Measurements from ENCODE around the gene FILIP1. TPM values are rescaled to one million over a fixed set of nuclear protein-coding genes. Genes with fewer than 3 reads are reported as not detected.
A peak's percentile ranks its signal among the peaks of the same experiment; 100 is the strongest.

FILIP1 gene
- total and polyA plus RNA-seq, 2 donors (not counting 1 experiment from before 2014, with no cell fraction given) = 0.33 to 2.3 TPM

DNA sequence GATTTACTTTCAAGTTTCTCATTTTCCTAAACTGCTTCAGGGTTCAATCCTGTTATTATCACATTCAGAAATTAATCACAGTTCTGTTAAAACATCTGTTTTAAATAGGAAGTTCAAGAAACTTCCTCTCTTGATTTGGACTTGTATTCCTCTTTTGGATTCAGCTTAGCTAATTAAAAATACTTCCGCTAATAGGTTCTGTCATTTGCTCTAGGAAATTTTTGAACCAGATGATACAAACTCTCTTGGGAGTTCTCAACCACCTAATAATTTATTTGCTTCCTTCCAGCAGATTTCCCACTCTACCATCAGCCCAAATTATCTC, 193.1 kb downstream of the FILIP1 start:
- Histone ChIP-seq H3K9ac (ENCODE audit: insufficient read depth, low read length) (no peak overlapping the region), H3K9me3 (ENCODE audit: control insufficient read depth, insufficient read depth, low read depth, low read length) (no peaks in the 10 kb centered on the region), H3K4me1 (ENCODE audit: control insufficient read depth, extremely low read depth, insufficient read depth, low read length) (no peaks in the 10 kb centered on the region), H3K4me3 (replicated peaks in 1 of 4; ENCODE audit: control extremely low read depth in 1 of 4, insufficient read depth in 1 of 4, low read depth in 3 of 4, low read length in 4 of 4) (no peak overlapping the region), H3K27me3 (ENCODE audit: control insufficient read depth, insufficient read depth, low read length) (no peaks in the 10 kb centered on the region), H3K27ac (ENCODE audit: insufficient read depth, low read length) (no peak overlapping the region), H3K4me2 (ENCODE audit: extremely low read depth, insufficient read depth, low read length) (no peak overlapping the region), H4K20me1 (ENCODE audit: control insufficient read depth, extremely low read depth, insufficient read depth, low read length) (no peaks in the 10 kb centered on the region), H3K79me2 (ENCODE audit: control insufficient read depth, insufficient read depth, low read length) (no peaks in the 10 kb centered on the region), H2AFZ (ENCODE audit: low read length) (no peak overlapping the region), H3K36me3 (ENCODE audit: control insufficient read depth, insufficient read depth, low read length) (no peaks in the 10 kb centered on the region)
- TF ChIP-seq, protein P1, sequence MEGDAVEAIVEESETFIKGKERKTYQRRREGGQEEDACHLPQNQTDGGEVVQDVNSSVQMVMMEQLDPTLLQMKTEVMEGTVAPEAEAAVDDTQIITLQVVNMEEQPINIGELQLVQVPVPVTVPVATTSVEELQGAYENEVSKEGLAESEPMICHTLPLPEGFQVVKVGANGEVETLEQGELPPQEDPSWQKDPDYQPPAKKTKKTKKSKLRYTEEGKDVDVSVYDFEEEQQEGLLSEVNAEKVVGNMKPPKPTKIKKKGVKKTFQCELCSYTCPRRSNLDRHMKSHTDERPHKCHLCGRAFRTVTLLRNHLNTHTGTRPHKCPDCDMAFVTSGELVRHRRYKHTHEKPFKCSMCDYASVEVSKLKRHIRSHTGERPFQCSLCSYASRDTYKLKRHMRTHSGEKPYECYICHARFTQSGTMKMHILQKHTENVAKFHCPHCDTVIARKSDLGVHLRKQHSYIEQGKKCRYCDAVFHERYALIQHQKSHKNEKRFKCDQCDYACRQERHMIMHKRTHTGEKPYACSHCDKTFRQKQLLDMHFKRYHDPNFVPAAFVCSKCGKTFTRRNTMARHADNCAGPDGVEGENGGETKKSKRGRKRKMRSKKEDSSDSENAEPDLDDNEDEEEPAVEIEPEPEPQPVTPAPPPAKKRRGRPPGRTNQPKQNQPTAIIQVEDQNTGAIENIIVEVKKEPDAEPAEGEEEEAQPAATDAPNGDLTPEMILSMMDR (conservative IDR thresholded peaks at IDR 0.05 in 1 of 2, IDR thresholded peaks at IDR 0.05 in 1 of 2; ENCODE audit: low read depth in 1 of 2, low read length in 2 of 2) = no peak
- no peak for TF ChIP-seq EZH2 (IDR thresholded peaks at IDR 0.05; ENCODE audit: low read length, missing control alignments)
- no peak for DNase-seq (ENCODE audit: low read depth in 2 of 2)

DNA sequence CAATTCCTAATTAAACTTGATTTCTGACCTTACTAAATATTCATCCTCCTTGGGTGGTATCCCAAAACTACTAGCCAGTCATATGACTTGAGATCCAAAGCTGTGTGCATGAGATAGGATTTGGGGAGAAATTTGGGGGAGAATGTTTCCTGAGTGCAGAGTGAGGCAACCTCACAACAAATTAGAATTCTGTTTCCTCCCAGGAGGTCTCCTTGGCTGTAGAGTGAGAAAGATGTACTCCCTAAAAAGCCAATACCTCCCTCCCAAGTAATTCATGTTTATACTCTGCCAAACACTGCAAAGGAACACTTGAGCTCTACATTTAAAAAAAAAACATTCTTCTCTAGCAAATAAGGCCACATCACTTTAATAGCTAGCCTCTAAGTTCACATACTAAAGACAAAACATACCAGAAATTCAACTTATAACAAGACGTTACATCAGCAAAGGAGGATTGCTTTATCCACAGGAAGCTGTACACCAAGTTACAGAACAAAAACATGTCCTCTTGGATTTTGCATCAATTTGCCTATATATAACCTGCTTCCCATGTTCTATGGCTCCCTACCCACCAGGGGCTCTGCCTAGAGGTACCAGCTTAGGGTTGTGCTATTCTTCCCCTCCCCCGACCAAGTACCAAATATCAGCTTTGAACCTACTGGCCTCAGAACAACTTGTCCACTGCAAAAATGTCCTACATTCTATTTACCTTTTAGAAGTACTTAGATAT, 193.6 kb downstream of the FILIP1 start:
- Histone ChIP-seq H3K36me3 (ENCODE audit: control insufficient read depth, insufficient read depth, low read length) (no peaks in the 10 kb centered on the region), H3K9ac (ENCODE audit: insufficient read depth, low read length) (no peak overlapping the region), H2AFZ (ENCODE audit: low read length) (no peak overlapping the region), H3K4me3 (replicated peaks in 1 of 4; ENCODE audit: control extremely low read depth in 1 of 4, insufficient read depth in 1 of 4, low read depth in 3 of 4, low read length in 4 of 4) (no peak overlapping the region), H3K27ac (ENCODE audit: insufficient read depth, low read length) (no peak overlapping the region), H4K20me1 (ENCODE audit: control insufficient read depth, extremely low read depth, insufficient read depth, low read length) (no peaks in the 10 kb centered on the region), H3K79me2 (ENCODE audit: control insufficient read depth, insufficient read depth, low read length) (no peaks in the 10 kb centered on the region), H3K27me3 (ENCODE audit: control insufficient read depth, insufficient read depth, low read length) (no peaks in the 10 kb centered on the region), H3K4me2 (ENCODE audit: extremely low read depth, insufficient read depth, low read length) (no peak overlapping the region), H3K9me3 (ENCODE audit: control insufficient read depth, insufficient read depth, low read depth, low read length) (no peaks in the 10 kb centered on the region), H3K4me1 (ENCODE audit: control insufficient read depth, extremely low read depth, insufficient read depth, low read length) (no peaks in the 10 kb centered on the region)
- DNase-seq (ENCODE audit: low read depth in 2 of 2) = no peak
- TF ChIP-seq, protein P1 (conservative IDR thresholded peaks at IDR 0.05 in 1 of 2, IDR thresholded peaks at IDR 0.05 in 1 of 2; ENCODE audit: low read depth in 1 of 2, low read length in 2 of 2) = no peak
- no peak for TF ChIP-seq EZH2 (IDR thresholded peaks at IDR 0.05; ENCODE audit: low read length, missing control alignments)

DNA sequence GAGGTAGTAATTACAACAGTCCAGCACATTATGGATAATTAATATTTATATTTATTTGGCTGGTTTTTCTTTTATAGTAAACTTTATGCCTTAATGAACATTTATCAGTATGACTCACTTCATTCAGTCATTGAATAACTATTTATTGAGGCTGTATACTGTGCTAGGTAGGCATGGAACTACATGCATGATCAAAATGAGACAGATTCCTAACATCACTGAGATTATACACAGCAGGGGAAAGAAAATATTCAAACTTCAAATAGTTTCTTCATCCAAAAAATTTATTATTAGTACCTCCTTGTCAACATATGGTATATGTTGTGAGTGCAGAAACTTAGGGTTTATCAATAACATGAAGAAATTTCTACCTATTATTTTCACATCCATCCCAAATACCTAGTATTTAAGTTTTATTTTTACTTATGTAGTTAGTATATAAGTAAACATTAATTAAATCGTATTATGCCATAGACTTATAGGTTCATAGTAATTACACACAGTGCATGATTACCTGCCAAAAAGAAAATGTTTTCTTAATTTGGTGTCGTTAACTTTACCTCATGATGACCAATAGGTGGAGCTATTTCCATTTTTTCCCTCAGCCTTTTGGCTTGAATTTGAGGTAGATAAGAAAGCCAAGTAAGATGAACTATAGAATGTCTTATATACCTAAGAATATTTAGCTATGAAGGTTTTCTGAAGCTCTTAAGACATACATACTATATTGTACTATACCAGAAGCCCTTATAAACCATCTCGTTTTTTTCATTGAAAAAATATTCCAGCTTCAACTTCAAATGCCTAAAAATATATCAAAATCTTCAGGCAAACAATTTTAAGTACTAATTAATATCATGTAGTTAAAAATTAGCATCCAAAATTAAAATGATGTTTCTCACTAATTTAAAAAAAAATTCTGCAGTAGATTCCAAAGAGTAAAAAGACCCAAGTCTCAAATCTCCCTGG, 196.5 kb downstream of the FILIP1 start:
- no peak overlapping the region for H3K4me3 ChIP-seq (replicated peaks in 1 of 4; ENCODE audit: control extremely low read depth in 1 of 4, insufficient read depth in 1 of 4, low read depth in 3 of 4, low read length in 4 of 4)
- no peaks in the 10 kb centered on the region for H3K79me2 ChIP-seq (ENCODE audit: control insufficient read depth, insufficient read depth, low read length)
- peak; percentile 45 to 80 for DNase-seq (ENCODE audit: low read depth in 2 of 2)
- H3K4me1 ChIP-seq (ENCODE audit: control insufficient read depth, extremely low read depth, insufficient read depth, low read length) = no peaks in the 10 kb centered on the region
- no peak for TF ChIP-seq EZH2 (IDR thresholded peaks at IDR 0.05; ENCODE audit: low read length, missing control alignments)
- TF ChIP-seq, protein P1 (conservative IDR thresholded peaks at IDR 0.05 in 1 of 2, IDR thresholded peaks at IDR 0.05 in 1 of 2; ENCODE audit: low read depth in 1 of 2, low read length in 2 of 2) = peak; percentile 52 to 60
- no peaks in the 10 kb centered on the region for H3K9me3 ChIP-seq (ENCODE audit: control insufficient read depth, insufficient read depth, low read depth, low read length)
- H3K36me3 ChIP-seq (ENCODE audit: control insufficient read depth, insufficient read depth, low read length) = no peaks in the 10 kb centered on the region
- no peak overlapping the region for H3K27ac ChIP-seq (ENCODE audit: insufficient read depth, low read length)
- no peak overlapping the region for H2AFZ ChIP-seq (ENCODE audit: low read length)
- H3K27me3 ChIP-seq (ENCODE audit: control insufficient read depth, insufficient read depth, low read length) = no peaks in the 10 kb centered on the region
- no peak overlapping the region for H3K4me2 ChIP-seq (ENCODE audit: extremely low read depth, insufficient read depth, low read length)
- H3K9ac ChIP-seq (ENCODE audit: insufficient read depth, low read length) = no peak overlapping the region
- no peaks in the 10 kb centered on the region for H4K20me1 ChIP-seq (ENCODE audit: control insufficient read depth, extremely low read depth, insufficient read depth, low read length)

All from fibroblast of lung (primary cell).